Ramos (cell line): ENCODE results near the gene GLRB.
"Not testable (repeated sequence)": the region's sequence is repeated elsewhere in the genome, so short reads cannot be mapped to it uniquely, and the experiment has no call there.

Experiments
- in situ Hi-C: fragments of 300-500 bp; cut with MboI; formaldehyde crosslinking; loops from one replicate; pipeline ENCODE4 v1.14.3; 2022; ENCODE audit warnings: low sequenced_read_pairs; ENCODE audit not compliant: unreplicated experiment

The GLRB gene

GRCh38 chr4:157121401-157121800, 45.5 kb downstream of the GLRB start:
- in situ Hi-C loops = no loop called here

DNA sequence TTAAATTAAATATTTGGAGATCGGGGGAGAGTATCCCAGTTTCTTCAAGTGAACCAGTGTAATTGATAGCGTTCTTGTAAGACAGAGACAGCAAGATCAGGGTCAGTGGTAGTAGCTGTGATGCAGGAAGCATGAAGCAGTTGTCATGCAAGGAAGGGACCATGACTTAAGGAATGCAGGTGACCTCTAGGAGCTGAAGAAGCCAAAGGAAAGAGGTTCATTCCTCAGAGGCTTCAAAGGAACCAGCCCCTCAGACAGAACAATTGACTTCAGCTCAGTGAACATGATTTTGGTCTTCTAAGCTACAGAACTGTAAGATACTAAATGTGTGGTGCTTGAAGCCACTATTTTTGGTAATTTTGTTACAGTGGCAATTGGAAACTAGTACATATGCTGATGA, 51.6 kb downstream of the GLRB start:
- in situ Hi-C loops = no loop called here

DNA sequence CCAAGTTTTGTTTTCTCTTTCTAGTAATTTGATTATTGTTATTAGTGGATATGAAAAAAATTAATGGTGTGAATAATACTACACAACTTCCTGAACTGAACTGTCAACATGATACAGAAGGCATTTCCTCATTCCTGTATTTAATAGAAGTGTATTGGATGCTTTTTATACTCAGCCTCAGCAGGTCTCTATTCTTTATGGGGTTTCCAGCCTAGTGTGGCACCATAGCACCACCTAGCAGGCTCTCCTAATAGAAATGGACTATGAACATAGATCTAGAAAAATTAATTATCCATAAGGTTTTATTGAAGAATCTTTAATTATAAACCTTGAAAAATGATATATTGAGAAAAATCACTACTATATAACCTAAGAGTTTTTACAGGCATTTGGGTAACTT, 52.4 kb downstream of the GLRB start:
- in situ Hi-C loops = no loop called here

GRCh38 chr4:157141976-157142375, 66.0 kb downstream of the GLRB start:
- in situ Hi-C loops = no loop called here

- in situ Hi-C loops = no loop called here
Observed at GRCh38 chr4:157143369-157143768, 67.4 kb downstream of the GLRB start.

- in situ Hi-C loops = no loop called here
Observed at GRCh38 chr4:157151711-157152110, 75.8 kb downstream of the GLRB start.

- in situ Hi-C loops = no loop called here
Observed at GRCh38 chr4:157165935-157166610, 90.1 kb downstream of the GLRB start.

DNA sequence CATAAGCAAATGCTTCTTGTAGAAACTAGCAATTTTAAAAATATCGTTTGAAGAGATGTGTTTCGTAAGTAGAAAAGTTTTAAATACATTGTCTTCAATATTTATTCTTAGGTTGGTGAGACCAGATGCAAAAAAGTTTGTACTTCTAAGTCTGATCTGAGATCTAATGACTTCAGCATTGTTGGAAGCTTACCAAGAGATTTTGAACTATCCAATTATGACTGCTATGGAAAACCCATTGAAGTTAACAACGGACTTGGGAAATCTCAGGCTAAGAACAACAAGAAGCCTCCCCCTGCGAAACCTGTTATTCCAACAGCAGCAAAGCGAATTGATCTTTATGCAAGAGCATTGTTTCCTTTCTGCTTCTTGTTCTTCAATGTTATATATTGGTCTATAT, 94.4 kb downstream of the GLRB start:
- in situ Hi-C loops = no loop called here

DNA sequence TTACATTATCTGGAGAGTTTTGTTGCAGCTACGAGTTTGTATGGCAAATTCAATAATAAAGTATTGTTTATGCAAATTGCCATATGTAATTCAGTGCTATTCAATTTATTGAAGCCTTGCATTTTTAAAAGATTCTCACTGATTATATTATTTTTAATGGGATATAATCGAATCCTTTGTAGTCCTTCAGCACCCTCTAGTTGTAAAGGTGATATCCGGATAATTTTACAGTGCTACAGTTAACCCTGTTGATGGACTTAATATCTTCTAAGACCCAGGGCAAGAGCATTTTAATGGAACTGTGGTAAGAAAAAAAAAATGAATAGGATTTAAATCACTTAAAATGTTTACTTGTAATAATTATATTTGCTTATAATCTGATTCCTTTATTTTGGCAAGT, 96.1 kb downstream of the GLRB start:
- in situ Hi-C loops = no loop called here

- in situ Hi-C loops = not testable (repeated sequence)
Observed at GRCh38 chr4:157180268-157180667, 104.3 kb downstream of the GLRB start.

DNA sequence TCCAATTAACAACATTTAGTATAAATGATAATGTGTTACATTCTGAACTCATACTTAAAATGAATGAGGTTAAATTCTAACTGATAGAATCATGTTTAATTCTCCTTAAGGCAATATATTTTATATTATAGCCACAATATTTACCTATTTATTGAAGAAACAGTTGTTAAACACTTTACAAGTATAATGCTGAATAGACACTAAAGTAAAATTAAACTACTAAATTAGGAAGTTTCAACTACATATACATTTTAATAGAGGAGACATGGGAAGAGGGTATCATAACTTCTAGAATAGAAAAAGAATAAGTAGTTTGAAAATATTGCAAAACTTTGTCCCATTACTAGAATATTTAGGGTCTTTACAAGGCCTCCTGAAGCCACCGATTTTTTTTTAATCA, 108.3 kb downstream of the GLRB start:
- in situ Hi-C loops = no loop called here

- in situ Hi-C loops = no loop called here
Observed at GRCh38 chr4:157185363-157185762, 109.4 kb downstream of the GLRB start.

- in situ Hi-C loops = no loop called here
Observed at GRCh38 chr4:157195374-157195773, 119.4 kb downstream of the GLRB start.

GRCh38 chr4:157196046-157196445, 120.1 kb downstream of the GLRB start:
- in situ Hi-C loops = no loop called here

- in situ Hi-C loops = no loop called here
Observed at GRCh38 chr4:157204634-157205244, 128.8 kb downstream of the GLRB start.

DNA sequence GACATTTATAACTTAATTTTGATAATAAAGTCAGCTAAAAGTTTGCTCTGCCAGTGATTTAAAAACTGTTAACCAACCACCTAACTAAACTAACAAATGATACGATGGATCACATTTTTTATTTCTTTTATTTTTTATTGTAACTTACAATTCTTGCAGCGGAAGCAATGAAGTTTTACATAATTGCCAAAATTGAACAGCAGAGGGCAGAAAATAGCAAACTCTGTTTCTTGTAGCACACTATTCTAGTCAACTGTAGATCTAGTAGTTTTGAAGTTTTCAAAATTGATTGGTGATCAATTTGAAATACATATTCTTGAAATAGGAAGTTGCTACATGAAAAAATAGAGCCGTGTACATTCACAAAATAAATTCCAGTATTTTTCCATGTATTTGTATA, 141.8 kb downstream of the GLRB start:
- in situ Hi-C loops = no loop called here

DNA sequence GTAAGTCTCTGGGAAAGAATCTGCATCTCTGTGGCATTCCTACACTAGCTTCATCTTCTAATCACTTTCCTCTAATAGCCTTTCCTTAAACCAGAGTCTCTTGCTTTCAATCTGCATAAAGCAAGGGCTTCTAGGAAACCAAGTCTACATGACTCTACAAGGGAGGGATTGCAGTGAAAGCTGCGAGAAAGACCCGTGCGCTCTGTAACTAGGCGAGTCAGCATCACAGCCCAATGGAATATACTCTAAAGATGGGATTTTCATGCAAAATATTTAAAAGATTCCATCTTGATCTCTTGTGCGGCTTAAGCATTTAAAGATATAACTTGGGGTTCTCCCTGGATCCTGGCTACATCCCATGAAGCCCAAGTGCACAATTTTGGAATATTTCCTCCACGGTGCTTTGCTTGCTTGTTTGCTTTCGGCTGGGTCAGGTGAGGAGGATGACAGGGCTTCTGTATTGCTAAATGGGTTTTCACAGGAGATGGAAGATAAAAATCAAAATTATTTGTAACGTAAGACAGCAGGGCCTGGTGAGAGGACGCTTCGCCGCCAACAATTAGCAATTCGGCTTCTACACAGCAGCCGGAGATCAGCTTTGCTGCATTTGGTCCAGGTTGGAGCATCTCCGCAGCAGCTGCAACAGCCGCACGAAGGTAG, 143.9 kb downstream of the GLRB start:
- in situ Hi-C loops = no loop called here

GRCh38 chr4:157220371-157220881, 144.5 kb downstream of the GLRB start, which contains the start of gene GRIA2:
Gene GRIA2 (plus strand): TSS chr4:157220728. CDS start chr4:157221043, 315 bp downstream.
- in situ Hi-C loops = no loop called here

DNA sequence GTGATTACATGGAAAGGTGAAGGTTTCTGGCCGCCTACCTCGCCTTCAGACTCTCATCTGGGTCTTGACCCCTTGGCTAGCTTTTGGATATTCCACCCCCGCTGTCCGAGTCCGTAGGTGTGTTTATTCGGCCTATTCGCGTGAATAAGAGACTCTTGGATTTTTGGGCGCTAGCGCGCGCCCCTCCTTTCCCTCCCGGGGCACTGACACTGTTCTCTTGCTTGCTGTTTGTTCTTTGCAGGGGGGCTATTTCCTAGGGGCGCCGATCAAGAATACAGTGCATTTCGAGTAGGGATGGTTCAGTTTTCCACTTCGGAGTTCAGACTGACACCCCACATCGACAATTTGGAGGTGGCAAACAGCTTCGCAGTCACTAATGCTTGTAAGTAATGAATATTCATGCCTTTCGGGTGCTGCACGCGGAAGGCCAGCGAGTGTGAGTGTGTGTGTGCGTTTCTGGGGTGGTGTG, 145.5 kb downstream of the GLRB start:
- in situ Hi-C loops = no loop called here
